Activated T-cell treated with anti-CD3 and anti-CD28 coated beads for 1 hour (primary cell): ENCODE results near the gene DNAAF5.
A peak's percentile ranks its signal among the peaks of the same experiment; 100 is the strongest.

Experiments
- DNase-seq: peaks from one replicate; pipeline ENCODE4 v3.0.0-alpha.2; 2020; ENCODE audit warnings: low read depth

DNAAF5 gene

GRCh38 chr7:815284-816216 is 89.1 kb downstream of the DNAAF5 start:
- DNase-seq: no peak

GRCh38 chr7:816300-816750 is 89.8 kb downstream of the DNAAF5 start:
- peak; percentile 96 for DNase-seq

GRCh38 chr7:816751-817671 is 90.5 kb downstream of the DNAAF5 start:
- DNase-seq: no peak

- no peak for DNase-seq
Measured at GRCh38 chr7:818031-818699, 91.7 kb downstream of the DNAAF5 start.

GRCh38 chr7:820341-820740 is 93.8 kb downstream of the DNAAF5 start:
- DNase-seq: no peak

GRCh38 chr7:821688-822087 is 95.2 kb downstream of the DNAAF5 start:
- DNase-seq: no peak

GRCh38 chr7:822692-823276 is 96.3 kb downstream of the DNAAF5 start:
- no peak for DNase-seq

GRCh38 chr7:823649-824048 is 97.2 kb downstream of the DNAAF5 start:
- no peak for DNase-seq

- DNase-seq: no peak
Measured at GRCh38 chr7:824081-824480, 97.6 kb downstream of the DNAAF5 start.

- no peak for DNase-seq
Measured at GRCh38 chr7:824664-825063, 98.2 kb downstream of the DNAAF5 start.

GRCh38 chr7:825386-825785 is 98.9 kb downstream of the DNAAF5 start:
- no peak for DNase-seq

GRCh38 chr7:826230-826917 is 99.9 kb downstream of the DNAAF5 start:
- DNase-seq: no peak

GRCh38 chr7:828793-829561 is 102.5 kb downstream of the DNAAF5 start:
- no peak for DNase-seq

- no peak for DNase-seq
Measured at GRCh38 chr7:830069-830468, 103.6 kb downstream of the DNAAF5 start.

GRCh38 chr7:831596-832166 is 105.2 kb downstream of the DNAAF5 start:
- no peak for DNase-seq

GRCh38 chr7:832167-832967 is 105.9 kb downstream of the DNAAF5 start, which contains the start of gene SUN1:
Gene SUN1, plus strand, starts transcription at chr7:832476. Its CDS starts 49 bp downstream, at chr7:832525.
- DNase-seq: peak; percentile 57

GRCh38 chr7:832968-833424 is 106.5 kb downstream of the DNAAF5 start:
- DNase-seq: no peak

GRCh38 chr7:833601-834258 is 107.2 kb downstream of the DNAAF5 start:
- DNase-seq: no peak
